ENCODE measurements around the gene CDSN. TPM values are rescaled to one million over a fixed set of nuclear protein-coding genes. Genes with fewer than 3 reads are reported as not detected.

CDSN gene
- total and polyA plus RNA-seq, 2 donors (not counting 3 experiments of a cell fraction or from before 2014, with no cell fraction given) = not detected

- H4K20me1 ChIP-seq (replicated peaks; ENCODE audit: control insufficient read depth, extremely low read depth, insufficient read depth, low read length) = no peaks in the 10 kb centered on the region
- peak; percentile 94 for FAIRE-seq
- no TSS peak for BruUV-seq (replicated peaks)
- TF ChIP-seq CTCF (IDR thresholded peaks at IDR 0.05; ENCODE audit: extremely low read depth in 1 of 2, insufficient read depth in 1 of 2, low read depth in 1 of 2, low read length in 2 of 2) (peak; percentile 80 to 89), EZH2 (IDR thresholded peaks at IDR 0.05; ENCODE audit: borderline replicate concordance, low read depth, low read length, severe bottlenecking) (no peak)
- ChIA-PET CTCF (interaction anchor here (0.7 to 10.6 kb wide), 16 partner anchors 9 to 299 kb away, joined by 3 to 71 read pairs (median 8); partner anchors contain the start of genes PSORS1C1 and VARS2), POLR2A (no interaction called here)
- H3K9me1 ChIP-seq (replicated peaks; ENCODE audit: control insufficient read depth, extremely low read depth, insufficient read depth, low read length) = no peaks in the 10 kb centered on the region
- peaks cover 3 to 6% of the 10 kb centered on the region in 2 experiments for H3K27me3 ChIP-seq (ENCODE audit: control insufficient read depth in 2 of 2, insufficient read depth in 2 of 2, low read length in 2 of 2)
- no peaks in the 10 kb centered on the region for H3K79me2 ChIP-seq (ENCODE audit: control insufficient read depth, insufficient read depth, low read length)
- no peak overlapping the region for H3K4me3 ChIP-seq (replicated peaks in 1 of 3; ENCODE audit: insufficient read depth in 1 of 3, low read depth in 1 of 3, low read length in 3 of 3)
- intact Hi-C loops (cut with micrococcal nuclease) (loop anchor here (1.0 to 5.0 kb wide), 4 partner anchors 33 to 301 kb away; no protein-coding TSS in a partner anchor), dilution Hi-C loops (cut with MboI; ENCODE audit: extremely low pct_ligation_motif_present, low sequenced_read_pairs) (no loop called here)
- peaks cover 23% of the 10 kb centered on the region for H3K4me1 ChIP-seq (ENCODE audit: control insufficient read depth, extremely low read depth, insufficient read depth, low read length)
- H3K9me3 ChIP-seq (replicated peaks; ENCODE audit: control insufficient read depth, insufficient read depth, low read length) = no peaks in the 10 kb centered on the region
- no peak overlapping the region for H3K9ac ChIP-seq (replicated peaks; ENCODE audit: extremely low read depth, insufficient read depth, low read length)
- no peak overlapping the region for H3K27ac ChIP-seq (ENCODE audit: insufficient read depth, low read depth, low read length)
- peak; percentile 47 for DNase-seq (ENCODE audit: low read depth, low spot score)
- no peaks in the 10 kb centered on the region for H3K36me3 ChIP-seq (ENCODE audit: control insufficient read depth in 2 of 2, extremely low read depth in 1 of 2, insufficient read depth in 2 of 2, low read length in 2 of 2)
- H3K4me2 ChIP-seq (ENCODE audit: insufficient read depth, low read length) = no peak overlapping the region
- H2AFZ ChIP-seq (ENCODE audit: low read depth, low read length) = no peak overlapping the region
These were observed 7.9 kb upstream of the CDSN start for GRCh38 chr6:31128093-31128676.
